ENCODE data around the gene BRD3OS.

DNA sequence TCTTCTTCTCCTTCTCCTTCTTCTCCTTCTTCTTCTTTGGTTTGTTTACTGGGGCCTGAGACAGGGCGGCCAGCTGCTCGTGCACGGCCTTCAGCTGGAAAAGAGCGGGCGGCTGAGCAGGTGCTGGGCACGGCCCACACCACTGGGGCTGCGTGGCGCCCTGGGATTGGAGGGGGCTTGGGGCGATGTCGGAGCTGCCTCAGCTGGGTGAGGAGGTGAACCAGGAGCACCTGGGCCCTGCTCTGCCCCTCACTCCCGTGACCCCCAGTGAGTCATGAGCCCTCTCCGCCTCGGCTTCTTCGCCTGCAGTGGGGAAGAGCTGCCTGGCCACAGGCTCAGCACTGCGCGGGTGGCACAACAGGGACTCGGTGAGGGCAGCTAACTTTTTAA lies 14.9 kb downstream of the BRD3OS start:
- TF ChIP-seq, protein P1, sequence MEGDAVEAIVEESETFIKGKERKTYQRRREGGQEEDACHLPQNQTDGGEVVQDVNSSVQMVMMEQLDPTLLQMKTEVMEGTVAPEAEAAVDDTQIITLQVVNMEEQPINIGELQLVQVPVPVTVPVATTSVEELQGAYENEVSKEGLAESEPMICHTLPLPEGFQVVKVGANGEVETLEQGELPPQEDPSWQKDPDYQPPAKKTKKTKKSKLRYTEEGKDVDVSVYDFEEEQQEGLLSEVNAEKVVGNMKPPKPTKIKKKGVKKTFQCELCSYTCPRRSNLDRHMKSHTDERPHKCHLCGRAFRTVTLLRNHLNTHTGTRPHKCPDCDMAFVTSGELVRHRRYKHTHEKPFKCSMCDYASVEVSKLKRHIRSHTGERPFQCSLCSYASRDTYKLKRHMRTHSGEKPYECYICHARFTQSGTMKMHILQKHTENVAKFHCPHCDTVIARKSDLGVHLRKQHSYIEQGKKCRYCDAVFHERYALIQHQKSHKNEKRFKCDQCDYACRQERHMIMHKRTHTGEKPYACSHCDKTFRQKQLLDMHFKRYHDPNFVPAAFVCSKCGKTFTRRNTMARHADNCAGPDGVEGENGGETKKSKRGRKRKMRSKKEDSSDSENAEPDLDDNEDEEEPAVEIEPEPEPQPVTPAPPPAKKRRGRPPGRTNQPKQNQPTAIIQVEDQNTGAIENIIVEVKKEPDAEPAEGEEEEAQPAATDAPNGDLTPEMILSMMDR (IDR thresholded peaks at IDR 0.05), result no peak
- no peak for TF ChIP-seq POLR2AphosphoS5 (IDR thresholded peaks at IDR 0.05)
- TF ChIP-seq POLR2A (IDR thresholded peaks at IDR 0.05), result no peak

All from upper lobe of left lung (tissue), 4 donors.